ENCODE measurements around the gene ANKRD53. TPM values are rescaled to one million over a fixed set of nuclear protein-coding genes. Genes with fewer than 3 reads are reported as not detected.

ANKRD53 gene
- total RNA-seq, 4 donors from 2014 or later, result 1.8 to 3.7 TPM; not detected in 2

DNA sequence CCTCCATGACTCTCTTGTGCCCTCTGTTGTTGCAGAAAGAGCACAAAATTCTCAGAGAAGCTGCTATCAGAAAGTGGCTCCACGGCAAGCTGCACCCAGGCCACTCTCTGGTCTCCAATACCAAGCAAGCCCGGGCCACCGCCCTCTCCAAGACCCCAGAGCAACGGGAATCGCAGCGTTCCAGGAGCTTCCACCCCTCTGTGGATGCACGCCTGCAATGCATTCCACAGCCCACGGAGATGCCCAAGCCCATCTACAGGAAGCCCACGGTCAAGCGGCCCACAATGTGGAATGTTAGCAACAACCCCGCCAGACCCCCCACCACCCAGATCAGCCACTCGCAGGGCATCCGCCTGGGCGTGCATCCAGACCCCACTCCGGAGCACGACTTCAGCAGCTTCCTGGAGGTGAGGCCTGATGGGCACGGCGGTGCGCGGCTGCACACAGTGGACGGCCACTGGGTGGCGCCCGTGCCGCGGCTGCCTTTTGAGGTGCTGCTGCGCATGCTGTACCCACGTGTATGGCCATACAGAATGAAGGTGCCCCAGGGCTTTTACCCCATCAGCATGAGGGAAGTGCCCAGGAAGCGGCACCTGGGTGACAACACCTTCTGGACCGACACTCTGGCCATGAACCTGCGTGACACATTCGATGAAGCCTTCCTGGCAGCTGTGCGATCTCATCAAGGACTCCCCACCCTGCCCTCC, 6.3 kb downstream of the ANKRD53 start:
- DNase-seq, result peak in 1 of 2 donors; percentile 46
- intact Hi-C loops (cut with DNase I; ENCODE audit: low total_unique reads), result no loop called here
- Histone ChIP-seq H3K36me3 (no peaks in the 10 kb centered on the region), H3K27ac (no peak overlapping the region), H3K4me1 (no peaks in the 10 kb centered on the region), H3K27me3 (no peaks in the 10 kb centered on the region), H3K4me3 (no peak overlapping the region), H3K9me3 (no peaks in the 10 kb centered on the region)
- TF ChIP-seq, protein P1, sequence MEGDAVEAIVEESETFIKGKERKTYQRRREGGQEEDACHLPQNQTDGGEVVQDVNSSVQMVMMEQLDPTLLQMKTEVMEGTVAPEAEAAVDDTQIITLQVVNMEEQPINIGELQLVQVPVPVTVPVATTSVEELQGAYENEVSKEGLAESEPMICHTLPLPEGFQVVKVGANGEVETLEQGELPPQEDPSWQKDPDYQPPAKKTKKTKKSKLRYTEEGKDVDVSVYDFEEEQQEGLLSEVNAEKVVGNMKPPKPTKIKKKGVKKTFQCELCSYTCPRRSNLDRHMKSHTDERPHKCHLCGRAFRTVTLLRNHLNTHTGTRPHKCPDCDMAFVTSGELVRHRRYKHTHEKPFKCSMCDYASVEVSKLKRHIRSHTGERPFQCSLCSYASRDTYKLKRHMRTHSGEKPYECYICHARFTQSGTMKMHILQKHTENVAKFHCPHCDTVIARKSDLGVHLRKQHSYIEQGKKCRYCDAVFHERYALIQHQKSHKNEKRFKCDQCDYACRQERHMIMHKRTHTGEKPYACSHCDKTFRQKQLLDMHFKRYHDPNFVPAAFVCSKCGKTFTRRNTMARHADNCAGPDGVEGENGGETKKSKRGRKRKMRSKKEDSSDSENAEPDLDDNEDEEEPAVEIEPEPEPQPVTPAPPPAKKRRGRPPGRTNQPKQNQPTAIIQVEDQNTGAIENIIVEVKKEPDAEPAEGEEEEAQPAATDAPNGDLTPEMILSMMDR (IDR thresholded peaks at IDR 0.05), result peak in 3 of 4 experiments; percentile 39 to 63 (median 42)
- TF ChIP-seq POLR2A (IDR thresholded peaks at IDR 0.05), result no peak

DNA sequence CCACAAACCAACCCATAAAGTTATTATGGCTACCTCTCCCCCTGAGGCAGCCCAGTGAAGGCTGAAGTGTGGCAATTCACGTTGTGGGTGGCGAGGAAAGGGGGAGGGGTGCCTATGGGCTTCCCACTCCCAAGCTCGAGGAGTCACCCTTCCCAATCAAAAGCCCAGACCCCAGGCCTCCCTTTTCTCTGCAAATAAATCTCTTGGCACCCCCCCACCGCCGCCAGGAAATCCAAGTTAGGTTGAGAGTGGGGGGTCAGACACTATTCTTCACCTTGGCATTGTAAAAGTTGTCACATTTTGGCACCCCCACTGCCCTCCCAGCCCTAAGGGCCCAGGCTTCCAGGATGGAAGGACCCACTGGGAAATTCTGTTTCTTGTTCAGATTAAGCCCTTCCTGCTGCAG, 6.9 kb downstream of the ANKRD53 start:
- H3K9me3 ChIP-seq, result no peaks in the 10 kb centered on the region
- intact Hi-C loops (cut with DNase I; ENCODE audit: low total_unique reads), result no loop called here
- no peaks in the 10 kb centered on the region for H3K4me1 ChIP-seq
- no peaks in the 10 kb centered on the region for H3K27me3 ChIP-seq
- DNase-seq, result peak in 1 of 2 donors; percentile 9
- H3K27ac ChIP-seq, result no peak overlapping the region
- H3K36me3 ChIP-seq, result no peaks in the 10 kb centered on the region
- no peak overlapping the region for H3K4me3 ChIP-seq
- TF ChIP-seq POLR2A (IDR thresholded peaks at IDR 0.05), result no peak
- TF ChIP-seq, protein P1 (IDR thresholded peaks at IDR 0.05), result no peak

DNA sequence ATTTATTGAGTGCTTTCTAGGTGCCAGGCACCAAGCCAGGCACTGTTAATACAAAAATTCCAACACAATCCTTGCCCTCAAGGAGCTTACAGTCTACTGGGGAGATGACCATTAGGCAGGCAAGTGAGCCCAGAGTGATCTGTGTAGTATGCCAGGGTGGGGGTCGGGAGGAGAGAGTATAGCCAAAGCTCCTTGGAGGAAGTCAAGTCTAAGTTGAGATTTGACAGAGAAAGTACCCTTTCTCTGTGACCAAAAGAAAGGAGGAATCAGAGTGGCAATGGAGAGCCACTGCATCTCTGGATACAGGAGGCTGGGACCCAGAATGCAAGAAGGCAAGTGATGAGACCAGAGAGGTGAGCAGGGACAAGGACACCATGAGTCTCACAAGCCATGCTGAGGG, 7.5 kb downstream of the ANKRD53 start:
- Histone ChIP-seq H3K27ac (no peak overlapping the region), H3K4me3 (no peak overlapping the region), H3K27me3 (no peaks in the 10 kb centered on the region), H3K36me3 (no peaks in the 10 kb centered on the region), H3K9me3 (no peaks in the 10 kb centered on the region), H3K4me1 (no peaks in the 10 kb centered on the region)
- TF ChIP-seq POLR2A (IDR thresholded peaks at IDR 0.05), result no peak
- TF ChIP-seq, protein P1 (IDR thresholded peaks at IDR 0.05), result no peak
- intact Hi-C loops (cut with DNase I; ENCODE audit: low total_unique reads), result no loop called here
- DNase-seq, result peak; percentile 3 to 5

DNA sequence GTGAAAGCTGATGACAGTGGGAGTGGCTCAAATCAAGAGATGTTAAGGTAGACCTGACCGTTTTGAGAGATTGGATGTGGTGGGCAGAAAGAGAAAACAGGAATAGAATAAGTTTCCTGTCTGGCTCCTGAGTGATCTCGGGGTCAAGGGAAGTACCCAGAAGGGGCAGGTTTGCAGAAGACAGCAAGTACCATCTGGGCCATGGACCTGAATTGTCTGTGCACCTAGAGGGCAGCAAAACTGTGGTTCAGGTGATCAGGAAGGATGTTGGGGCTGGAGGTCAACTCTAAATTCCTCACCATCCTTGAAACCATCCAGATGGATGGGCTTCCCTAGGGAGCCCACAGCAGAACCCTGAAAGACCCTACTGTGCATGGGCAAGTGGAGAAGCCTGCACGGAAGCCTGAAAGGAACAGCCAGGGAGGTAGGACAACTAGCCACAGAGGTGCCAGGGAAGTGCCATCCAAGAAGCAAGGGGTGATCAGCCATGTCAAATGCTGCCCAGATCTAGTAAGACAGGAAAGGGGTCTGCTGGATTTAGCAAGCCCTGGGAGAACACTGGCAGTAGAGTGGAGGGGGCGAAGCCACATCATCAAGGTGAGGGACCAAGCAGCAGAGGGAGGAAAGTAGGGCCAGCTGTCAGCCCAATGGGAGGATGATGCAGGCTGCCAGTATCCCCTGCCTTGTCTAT, 8.2 kb downstream of the ANKRD53 start:
- DNase-seq, result peak in 1 of 2 donors; percentile 2
- H3K9me3 ChIP-seq, result no peaks in the 10 kb centered on the region
- H3K27me3 ChIP-seq, result no peaks in the 10 kb centered on the region
- TF ChIP-seq POLR2A (IDR thresholded peaks at IDR 0.05), result no peak
- TF ChIP-seq, protein P1 (IDR thresholded peaks at IDR 0.05), result no peak
- no peak overlapping the region for H3K4me3 ChIP-seq
- no peaks in the 10 kb centered on the region for H3K36me3 ChIP-seq
- no peaks in the 10 kb centered on the region for H3K4me1 ChIP-seq
- H3K27ac ChIP-seq, result no peak overlapping the region
- intact Hi-C loops (cut with DNase I; ENCODE audit: low total_unique reads), result no loop called here

DNA sequence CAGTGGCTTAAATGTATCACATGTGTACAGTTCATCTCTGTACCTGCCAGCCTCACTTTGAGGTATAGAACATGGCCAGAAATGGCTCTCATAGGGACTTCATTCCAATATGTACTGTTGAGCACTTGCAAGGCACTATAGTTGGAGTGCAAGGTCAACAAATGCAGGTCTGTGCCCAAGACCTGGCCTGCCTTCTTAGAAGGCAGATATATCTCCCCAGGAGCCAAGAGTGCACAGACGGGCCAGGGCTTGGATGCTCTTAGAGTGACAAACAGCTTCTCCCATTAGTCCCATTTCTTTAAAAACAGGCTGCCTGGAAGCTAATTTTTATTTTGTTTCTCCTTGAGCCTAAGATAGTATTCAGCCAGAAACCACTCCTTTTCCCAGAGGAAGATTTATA, 9.0 kb downstream of the ANKRD53 start:
- Histone ChIP-seq H3K27me3 (no peaks in the 10 kb centered on the region), H3K9me3 (no peaks in the 10 kb centered on the region), H3K4me3 (no peak overlapping the region), H3K27ac (no peak overlapping the region), H3K36me3 (no peaks in the 10 kb centered on the region), H3K4me1 (peaks cover 0 to under 1% of the 10 kb centered on the region in 2 donors)
- peak in 1 of 2 donors; percentile 3 for DNase-seq
- intact Hi-C loops (cut with DNase I; ENCODE audit: low total_unique reads), result no loop called here
- no peak for TF ChIP-seq POLR2A (IDR thresholded peaks at IDR 0.05)
- TF ChIP-seq, protein P1 (IDR thresholded peaks at IDR 0.05), result no peak

All from uterus (tissue), 4 donors.